ENCODE results near the gene DGKG.

DGKG gene

GRCh38 chr3:186321746-186322145 is 40.3 kb downstream of the DGKG start:
- no peaks in the 10 kb centered on the region for H3K4me1 ChIP-seq (ENCODE audit: insufficient read depth, low read length, poor library complexity, severe bottlenecking)
- no peaks in the 10 kb centered on the region for H3K79me2 ChIP-seq (ENCODE audit: insufficient read depth, low read length)
- H3K9me3 ChIP-seq (ENCODE audit: insufficient read depth, low read depth, low read length) = no peaks in the 10 kb centered on the region
- TF ChIP-seq EZH2phosphoT487 (IDR thresholded peaks at IDR 0.05; ENCODE audit: borderline replicate concordance) = no peak
- no peak for TF ChIP-seq CTCF (conservative IDR thresholded peaks at IDR 0.05; ENCODE audit: low read length)
- H3F3A ChIP-seq (ENCODE audit: low read depth) = no peaks in the 10 kb centered on the region
- H3K4me3 ChIP-seq (ENCODE audit: low read length, poor library complexity, severe bottlenecking) = no peak overlapping the region
- no peaks in the 10 kb centered on the region for H3K27me3 ChIP-seq (ENCODE audit: insufficient read depth, low read length, poor library complexity, severe bottlenecking)
- H3K9ac ChIP-seq (ENCODE audit: low read depth, low read length, poor library complexity, severe bottlenecking) = no peak overlapping the region
- H3K9me2 ChIP-seq (replicated peaks; ENCODE audit: low read depth, low read length) = no peaks in the 10 kb centered on the region
- H3K4me2 ChIP-seq (ENCODE audit: low read depth, low read length, poor library complexity, severe bottlenecking) = no peak overlapping the region
- no peak overlapping the region for H2AFZ ChIP-seq (ENCODE audit: low read length)
- no peaks in the 10 kb centered on the region for H3K36me3 ChIP-seq (ENCODE audit: insufficient read depth, low read length)
- H4K20me1 ChIP-seq (ENCODE audit: insufficient read depth, low read length, poor library complexity, severe bottlenecking) = no peaks in the 10 kb centered on the region

- no peak overlapping the region for H3K4me3 ChIP-seq (ENCODE audit: low read length, poor library complexity, severe bottlenecking)
- no peaks in the 10 kb centered on the region for H3F3A ChIP-seq (ENCODE audit: low read depth)
- no peaks in the 10 kb centered on the region for H3K9me3 ChIP-seq (ENCODE audit: insufficient read depth, low read depth, low read length)
- H3K27me3 ChIP-seq (ENCODE audit: insufficient read depth, low read length, poor library complexity, severe bottlenecking) = no peaks in the 10 kb centered on the region
- no peak overlapping the region for H2AFZ ChIP-seq (ENCODE audit: low read length)
- no peak overlapping the region for H3K9ac ChIP-seq (ENCODE audit: low read depth, low read length, poor library complexity, severe bottlenecking)
- no peak for TF ChIP-seq CTCF (conservative IDR thresholded peaks at IDR 0.05; ENCODE audit: low read length)
- TF ChIP-seq EZH2phosphoT487 (IDR thresholded peaks at IDR 0.05; ENCODE audit: borderline replicate concordance) = no peak
- no peaks in the 10 kb centered on the region for H4K20me1 ChIP-seq (ENCODE audit: insufficient read depth, low read length, poor library complexity, severe bottlenecking)
- H3K79me2 ChIP-seq (ENCODE audit: insufficient read depth, low read length) = no peaks in the 10 kb centered on the region
- no peak overlapping the region for H3K4me2 ChIP-seq (ENCODE audit: low read depth, low read length, poor library complexity, severe bottlenecking)
- no peaks in the 10 kb centered on the region for H3K36me3 ChIP-seq (ENCODE audit: insufficient read depth, low read length)
- no peaks in the 10 kb centered on the region for H3K4me1 ChIP-seq (ENCODE audit: insufficient read depth, low read length, poor library complexity, severe bottlenecking)
- no peaks in the 10 kb centered on the region for H3K9me2 ChIP-seq (replicated peaks; ENCODE audit: low read depth, low read length)
Observed at GRCh38 chr3:186320862-186321568, 41.0 kb downstream of the DGKG start.

- H4K20me1 ChIP-seq (ENCODE audit: insufficient read depth, low read length, poor library complexity, severe bottlenecking) = no peaks in the 10 kb centered on the region
- H3K9me2 ChIP-seq (replicated peaks; ENCODE audit: low read depth, low read length) = no peaks in the 10 kb centered on the region
- no peak overlapping the region for H3K4me2 ChIP-seq (ENCODE audit: low read depth, low read length, poor library complexity, severe bottlenecking)
- no peaks in the 10 kb centered on the region for H3K79me2 ChIP-seq (ENCODE audit: insufficient read depth, low read length)
- no peak for TF ChIP-seq EZH2phosphoT487 (IDR thresholded peaks at IDR 0.05; ENCODE audit: borderline replicate concordance)
- no peak for TF ChIP-seq CTCF (conservative IDR thresholded peaks at IDR 0.05; ENCODE audit: low read length)
- H3K4me3 ChIP-seq (ENCODE audit: low read length, poor library complexity, severe bottlenecking) = no peak overlapping the region
- H3K9ac ChIP-seq (ENCODE audit: low read depth, low read length, poor library complexity, severe bottlenecking) = no peak overlapping the region
- H3K36me3 ChIP-seq (ENCODE audit: insufficient read depth, low read length) = no peaks in the 10 kb centered on the region
- H3K9me3 ChIP-seq (ENCODE audit: insufficient read depth, low read depth, low read length) = no peaks in the 10 kb centered on the region
- no peaks in the 10 kb centered on the region for H3K27me3 ChIP-seq (ENCODE audit: insufficient read depth, low read length, poor library complexity, severe bottlenecking)
- no peaks in the 10 kb centered on the region for H3K4me1 ChIP-seq (ENCODE audit: insufficient read depth, low read length, poor library complexity, severe bottlenecking)
- H3F3A ChIP-seq (ENCODE audit: low read depth) = no peaks in the 10 kb centered on the region
- no peak overlapping the region for H2AFZ ChIP-seq (ENCODE audit: low read length)
Observed at GRCh38 chr3:186319945-186320344, 42.1 kb downstream of the DGKG start.
